ENCODE results near the gene HEG1.

DNA sequence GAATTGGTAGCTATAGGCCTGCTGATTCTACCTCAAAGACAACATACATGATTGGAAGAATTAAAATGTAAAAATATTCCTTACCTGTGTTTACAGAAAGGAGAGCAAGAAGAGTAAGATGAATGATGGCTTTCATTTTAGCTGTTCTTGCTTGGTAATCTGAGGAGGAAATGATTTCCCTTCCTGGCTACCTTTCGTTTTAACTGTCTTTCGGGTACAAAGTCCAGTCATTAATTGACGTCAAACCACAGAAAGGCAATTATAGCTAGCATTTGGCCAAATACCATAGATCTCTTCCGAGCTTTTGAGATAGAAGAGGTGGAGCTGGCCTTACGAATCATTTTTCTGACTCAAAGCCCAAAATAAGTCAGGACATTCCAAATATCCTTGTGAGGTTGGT lies 121.2 kb downstream of the HEG1 start, which contains the start of gene MUC13:
- TF ChIP-seq, protein P1, sequence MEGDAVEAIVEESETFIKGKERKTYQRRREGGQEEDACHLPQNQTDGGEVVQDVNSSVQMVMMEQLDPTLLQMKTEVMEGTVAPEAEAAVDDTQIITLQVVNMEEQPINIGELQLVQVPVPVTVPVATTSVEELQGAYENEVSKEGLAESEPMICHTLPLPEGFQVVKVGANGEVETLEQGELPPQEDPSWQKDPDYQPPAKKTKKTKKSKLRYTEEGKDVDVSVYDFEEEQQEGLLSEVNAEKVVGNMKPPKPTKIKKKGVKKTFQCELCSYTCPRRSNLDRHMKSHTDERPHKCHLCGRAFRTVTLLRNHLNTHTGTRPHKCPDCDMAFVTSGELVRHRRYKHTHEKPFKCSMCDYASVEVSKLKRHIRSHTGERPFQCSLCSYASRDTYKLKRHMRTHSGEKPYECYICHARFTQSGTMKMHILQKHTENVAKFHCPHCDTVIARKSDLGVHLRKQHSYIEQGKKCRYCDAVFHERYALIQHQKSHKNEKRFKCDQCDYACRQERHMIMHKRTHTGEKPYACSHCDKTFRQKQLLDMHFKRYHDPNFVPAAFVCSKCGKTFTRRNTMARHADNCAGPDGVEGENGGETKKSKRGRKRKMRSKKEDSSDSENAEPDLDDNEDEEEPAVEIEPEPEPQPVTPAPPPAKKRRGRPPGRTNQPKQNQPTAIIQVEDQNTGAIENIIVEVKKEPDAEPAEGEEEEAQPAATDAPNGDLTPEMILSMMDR (IDR thresholded peaks at IDR 0.05), result no peak
- no peak for TF ChIP-seq POLR2A (IDR thresholded peaks at IDR 0.05)
